Camera-type eye (tissue), 1 donor: Measurements from ENCODE around the gene OSBPL2. TPM values are rescaled to one million over a fixed set of nuclear protein-coding genes. Genes with fewer than 3 reads are reported as not detected.

Source experiments
- total RNA-seq: library from RNA; depleted of rRNA; stranded (reverse); fragments of >200 nt; gene quantifications from one replicate; pipeline ENCODE4 v1.2.3, GENCODE V29; 2014

OSBPL2 gene
- 53.9 TPM for total RNA-seq

DNA sequence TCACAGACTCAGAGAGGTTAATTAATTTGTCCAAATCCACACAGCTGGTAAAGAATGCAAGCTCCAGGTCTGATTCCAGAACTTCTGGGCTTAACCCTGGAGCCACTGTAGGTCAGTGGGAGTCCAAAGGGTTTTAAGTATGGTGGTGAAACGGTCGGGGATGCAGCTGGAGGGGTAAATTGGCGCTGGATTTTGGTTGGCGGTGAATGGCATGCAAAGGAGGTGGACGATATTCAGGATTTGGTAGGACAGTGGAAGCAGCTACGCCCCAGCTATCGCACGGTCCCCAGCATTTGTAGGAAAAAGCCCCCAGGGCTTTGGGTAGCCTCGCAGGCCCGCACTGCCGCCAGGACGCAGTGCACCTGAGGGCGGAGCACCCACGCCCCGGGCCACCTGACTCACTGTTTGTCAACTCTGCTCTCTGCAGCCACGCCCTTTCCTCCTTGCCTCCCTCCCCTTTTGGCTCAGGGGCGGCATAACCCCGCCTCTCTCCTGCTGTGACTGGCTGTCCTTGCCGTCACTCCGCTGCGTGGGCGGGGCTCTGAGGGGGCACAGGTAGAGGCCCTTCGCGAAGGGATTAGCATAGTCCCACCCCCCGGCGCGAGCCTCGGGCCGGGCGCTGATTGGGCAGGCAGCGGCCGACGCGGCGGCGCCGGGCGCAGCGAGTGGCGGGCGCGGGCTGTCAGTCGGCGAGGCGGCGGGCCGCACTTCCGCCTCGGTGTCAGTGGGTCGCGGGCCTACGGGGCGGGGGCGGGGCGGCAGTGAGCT lies at the start of gene OSBPL2:
Gene OSBPL2, plus strand, starts transcription at position 721 of the 768 bp plus-strand sequence. CDS start 17,664 bp downstream, outside the sequence.

DNA sequence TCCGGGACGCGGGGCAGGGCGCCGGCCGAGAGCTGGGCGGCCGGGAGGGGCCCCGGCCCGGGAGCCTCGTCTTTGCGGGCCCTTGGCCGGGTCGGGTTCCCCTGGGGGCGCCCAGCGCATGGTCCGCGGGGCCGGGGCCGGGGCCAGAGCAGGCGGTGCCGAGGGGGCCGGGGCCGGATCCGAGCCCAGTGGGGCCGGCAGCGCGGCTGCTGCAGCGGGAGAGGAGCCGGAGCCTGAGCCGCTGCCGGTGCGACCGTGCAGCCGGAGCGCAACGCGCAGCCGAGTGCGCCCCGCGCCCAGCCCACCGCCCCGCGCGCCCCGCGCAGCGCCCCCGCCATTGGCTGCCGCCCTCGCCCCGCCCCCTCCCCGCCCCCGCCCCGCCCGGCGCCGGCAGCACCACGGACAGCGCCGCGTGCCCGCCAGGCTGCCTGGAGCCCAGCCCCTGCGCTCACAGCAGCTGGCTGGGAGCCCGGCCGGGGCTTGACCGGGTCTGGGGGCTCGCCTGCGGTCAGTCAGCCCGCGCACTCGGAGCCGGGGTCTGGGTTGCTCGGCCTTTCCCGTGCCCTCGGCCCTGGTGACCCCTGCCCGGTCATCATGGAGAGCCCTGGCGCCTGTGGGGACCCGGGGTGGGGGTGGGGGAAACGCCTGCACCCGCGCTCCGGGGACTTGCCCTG lies 18.2 kb upstream of the OSBPL2 start, which contains the start of gene HRH3:
Gene HRH3, minus strand, starts transcription at position 287 of the 674 bp plus-strand sequence. CDS start 308 bp downstream, outside the sequence.

DNA sequence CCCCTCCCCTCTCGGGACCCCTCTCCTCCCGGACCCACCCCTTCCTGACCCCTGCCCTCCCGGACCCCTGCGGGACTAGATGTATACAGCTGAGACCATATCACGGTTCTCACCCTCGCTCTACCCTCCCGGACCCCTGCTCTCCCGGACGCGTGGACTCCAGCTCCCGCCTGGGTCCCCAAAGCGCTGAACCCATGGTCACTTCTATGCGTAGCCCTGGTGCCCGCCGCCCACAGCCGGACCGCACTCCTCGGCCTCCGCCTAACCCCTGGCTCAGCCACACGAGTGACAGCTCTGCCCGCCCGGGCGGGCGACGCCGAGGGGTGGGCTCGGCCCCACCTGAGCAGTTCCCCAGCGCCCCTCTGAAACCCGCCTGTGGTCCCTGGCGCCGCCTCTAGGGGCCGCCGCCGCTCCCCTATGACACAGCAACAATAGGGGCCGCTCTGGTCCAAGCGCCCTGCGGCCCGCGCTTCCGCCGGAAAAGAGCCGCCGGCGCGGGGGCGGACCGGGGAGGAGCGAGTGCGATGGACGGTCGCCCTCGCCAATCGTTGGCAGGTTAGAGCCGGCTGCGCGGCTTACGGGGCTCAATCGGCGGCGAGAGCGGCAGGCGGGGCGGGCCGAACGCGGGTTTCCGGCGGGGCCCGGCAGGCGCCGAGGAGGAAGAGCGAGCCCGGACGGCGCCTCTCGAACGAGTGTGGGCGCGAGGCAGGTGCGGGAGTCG lies 64.2 kb downstream of the OSBPL2 start, which contains the start of gene ADRM1:
Gene ADRM1, plus strand, starts transcription at position 657 of the 721 bp plus-strand sequence. CDS start 572 bp downstream, outside the sequence.

Other genes starting within 250 kb of the OSBPL2 start
- 16.8 TPM for gene TAF4, start 172.6 kb upstream of the OSBPL2 start, total RNA-seq
- 59.3 TPM for gene LSM14B, start 116.0 kb upstream of the OSBPL2 start, total RNA-seq
- gene PSMA7, start 95.1 kb upstream of the OSBPL2 start, total RNA-seq = 146 TPM
- gene SS18L1, start 94.8 kb upstream of the OSBPL2 start, total RNA-seq = 35.3 TPM
- gene MTG2, start 55.5 kb upstream of the OSBPL2 start, total RNA-seq = 26.1 TPM
- gene HRH3, start 18.2 kb upstream of the OSBPL2 start, total RNA-seq = 1.3 TPM
- 47.6 TPM for gene ADRM1, start 64.5 kb downstream of the OSBPL2 start, total RNA-seq
- gene LAMA5, start 128.8 kb downstream of the OSBPL2 start, total RNA-seq = 88.6 TPM
- 525 TPM for gene RPS21, start 148.6 kb downstream of the OSBPL2 start, total RNA-seq
- gene CABLES2, start 168.8 kb downstream of the OSBPL2 start, total RNA-seq = 7.4 TPM
- 0.27 TPM for gene RBBP8NL, start 189.0 kb downstream of the OSBPL2 start, total RNA-seq
- not detected for gene GATA5, start 237.5 kb downstream of the OSBPL2 start, total RNA-seq